Stimulated activated CD8-positive, alpha-beta memory T cell treated with anti-CD3 and anti-CD28 coated beads, Interleukin-2, amount 100 ng/mL, for 48 hours (primary cell): Measurements from ENCODE around the gene CDH8.

Experiments used
- DNase-seq, 2 donors: peaks; one replicate each; pipeline ENCODE4 v3.0.0-alpha.2; 2020; ENCODE audit warnings: low read depth in 2 of 2

CDH8 gene

GRCh38 chr16:61644736-61645135 is 391.5 kb downstream of the CDH8 start:
- no peak for DNase-seq

GRCh38 chr16:61617219-61617783 is 418.9 kb downstream of the CDH8 start:
- DNase-seq: no peak

GRCh38 chr16:61616088-61616487 is 420.1 kb downstream of the CDH8 start:
- no peak for DNase-seq

GRCh38 chr16:61611847-61612491 is 424.3 kb downstream of the CDH8 start:
- DNase-seq: no peak

- no peak for DNase-seq
Measured at GRCh38 chr16:61606581-61606980, 429.7 kb downstream of the CDH8 start.
